HepG2 (cell line): ENCODE results near the gene SETD2. TPM values are rescaled to one million over a fixed set of nuclear protein-coding genes. Genes with fewer than 3 reads are reported as not detected.
A peak's percentile ranks its signal among the peaks of the same experiment; 100 is the strongest.

Experiments
- ATAC-seq: fragments of 200-7000 bp; cut with Tn5 transposase; 3 replicates; pipeline ENCODE4 v1.9.1; 2020; ENCODE audit warnings: mild to moderate bottlenecking, moderate library complexity
- BruUV-seq: library from RNA; stranded (reverse); fragments of 400-500 nt; replicated peaks from 2 replicates; lab custom pipeline; 2021; lab: Mats Ljungman, UMichigan
- CTCF ChIA-PET: fragments of 300-600 bp; formaldehyde crosslinking; extraction: SDS; loops from one replicate; lab custom pipeline; 2021; ENCODE audit warnings: low total read pairs, inconsistent platforms, low intra/inter-chr PET ratio; lab: Yijun Ruan, JAX
- POLR2A ChIA-PET: fragments of 350-600 bp; sonication (Branson Sonifier 250); formaldehyde crosslinking; loops from one replicate; lab custom pipeline; 2020; ENCODE audit warnings: antibody characterized with exemption, inconsistent platforms; lab: Yijun Ruan, JAX
- DNase-seq: peaks from one replicate; pipeline ENCODE4 v3.0.0-alpha.2; 2015; ENCODE audit warnings: low spot score
- FAIRE-seq: peaks from 3 replicates; lab custom pipeline; 2011; peaks lifted over from hg19 to GRCh38; lab: Jason Lieb, UNC
- H2AFZ ChIP-seq: one replicate; pipeline ENCODE4 v1.6.1; 2011; ENCODE audit warnings: low read length, inconsistent platforms
- H3K27ac ChIP-seq: fragments of 300-600 bp; 3 replicates; pipeline ENCODE4 v1.8.0; 2011; ENCODE audit warnings: mixed run types, mild to moderate bottlenecking, mixed read lengths, low read length, inconsistent platforms; ENCODE audit not compliant: insufficient read depth; ENCODE audit errors: extremely low read length
- H3K27me3 ChIP-seq, 2 experiments: fragments of 200-600 bp in 1 of 2; 2 replicates in 1 of 2; 3 replicates in 1 of 2; pipeline versions ENCODE4 v1.6.0 to v1.8.0; 2011; ENCODE audit warnings: low read length in 2 of 2, mild to moderate bottlenecking in 2 of 2, moderate library complexity in 2 of 2, inconsistent platforms in 1 of 2; ENCODE audit not compliant: insufficient read depth in 2 of 2, control insufficient read depth in 1 of 2
- H3K36me3 ChIP-seq, 2 experiments: fragments of 200-600 bp in 1 of 2; replicated peaks in 1 of 2; 2 replicates in 1 of 2; 3 replicates in 1 of 2; pipeline versions ENCODE4 v1.5.1 to v1.8.0; 2011; ENCODE audit warnings: low read length in 2 of 2, inconsistent platforms in 1 of 2; ENCODE audit not compliant: insufficient read depth in 2 of 2, control insufficient read depth in 1 of 2
- H3K4me1 ChIP-seq: 2 replicates; pipeline ENCODE4 v1.5.1; 2012; ENCODE audit warnings: low read length, inconsistent platforms; ENCODE audit not compliant: insufficient read depth
- H3K4me2 ChIP-seq: 2 replicates; pipeline ENCODE4 v1.6.0; 2011; ENCODE audit warnings: low read depth, low read length, inconsistent platforms
- H3K4me3 ChIP-seq, 3 experiments: fragments of 200-600 bp in 1 of 3; sonication (generic), shearing (Covaris generic) in 1 of 3; replicated peaks in 1 of 3; 2 replicates each; pipeline ENCODE4 v1.5.1; 2011 to 2016; ENCODE audit warnings: low read length in 3 of 3, inconsistent platforms in 2 of 3, low read depth in 2 of 3, mild to moderate bottlenecking in 2 of 3, control low read depth in 1 of 3, mixed read lengths in 1 of 3; ENCODE audit not compliant: insufficient read depth in 1 of 3
- H3K79me2 ChIP-seq: one replicate; pipeline ENCODE4 v1.6.1; 2011; ENCODE audit warnings: low read length, inconsistent platforms; ENCODE audit not compliant: insufficient read depth
- H3K9ac ChIP-seq: 2 replicates; pipeline ENCODE4 v1.6.0; 2011; ENCODE audit warnings: mild to moderate bottlenecking, low read depth, low read length, inconsistent platforms; ENCODE audit not compliant: insufficient read depth
- H3K9me3 ChIP-seq: 2 replicates; pipeline ENCODE4 v1.5.1; 2012; ENCODE audit warnings: mild to moderate bottlenecking, low read length
- H4K20me1 ChIP-seq: 2 replicates; pipeline ENCODE4 v1.6.0; 2011; ENCODE audit warnings: inconsistent platforms, mild to moderate bottlenecking, low read length, moderate library complexity; ENCODE audit not compliant: insufficient read depth
- FOSL2 ChIP-seq: sonication (generic); formaldehyde crosslinking; IDR thresholded peaks from 2 replicates; pipeline ENCODE4 v1.4.0; 2020; ENCODE audit warnings: missing genetic modification reagents
- ZNF720 ChIP-seq: sonication (generic); formaldehyde crosslinking; IDR thresholded peaks from 2 replicates; pipeline ENCODE4 v1.4.0; 2020; ENCODE audit warnings: missing genetic modification reagents
- WGBS: methylation state at CpG from one replicate; pipeline ENCODE4 v1.1.6; 2017; ENCODE audit warnings: low lambda C conversion rate; 5-methylcytosine and 5-hydroxymethylcytosine counted together
- in situ Hi-C: cut with HindIII; loops from 2 replicates; pipeline ENCODE4 v1.10.0; 2017; ENCODE audit warnings: low pct_unique_long_range_greater_than_20kb; ENCODE audit not compliant: extremely low pct_ligation_motif_present
- intact Hi-C: fragments of 100-400 bp; cut with micrococcal nuclease; formaldehyde crosslinking; loops from one replicate; pipeline ENCODE4 v1.10.0; 2022; ENCODE audit not compliant: unreplicated experiment
- polyA plus RNA-seq, 8 experiments: library from polyadenylated mRNA; depleted of rRNA in 3 of 8; stranded (reverse) in 7 of 8; unstranded in 1 of 8; fragments of >200 nt; fragmentation: Illumina TruSeq in 4 of 8; extraction: Trizol in 4 of 8; gene quantifications; 2 replicates each; pipeline versions ENCODE4 v1.2.1 to v1.2.3, GENCODE V29; 2011 to 2016; ENCODE audit warnings: low read depth in 4 of 8, missing spikeins in 1 of 8, mixed read lengths in 1 of 8; ENCODE audit not compliant: insufficient read depth in 1 of 8
- total RNA-seq, 5 experiments: library from RNA; depleted of rRNA; stranded (reverse); fragments of >200 nt; fragmentation: Illumina TruSeq; extraction: Trizol; gene quantifications; 2 replicates each; pipeline ENCODE4 v1.2.3, GENCODE V29; 2016; ENCODE audit warnings: low read depth in 1 of 5
- TF ChIP-seq, protein P1 (sequence below): sonication (generic); formaldehyde crosslinking; IDR thresholded peaks from 2 replicates; pipeline ENCODE4 v1.5.1; 2020; ENCODE audit warnings: mild to moderate bottlenecking, missing genetic modification reagents, moderate library complexity
- TF ChIP-seq, protein P2 (sequence below): sonication (generic); formaldehyde crosslinking; IDR thresholded peaks from 2 replicates; pipeline ENCODE4 v1.8.1; 2023; ENCODE audit warnings: missing genetic modification reagents, inconsistent platforms, borderline replicate concordance
- TF ChIP-seq, protein P3 (sequence below): sonication (generic); formaldehyde crosslinking; IDR thresholded peaks from 2 replicates; pipeline ENCODE4 v1.4.0; 2020; ENCODE audit warnings: missing genetic modification reagents

SETD2 gene
- total and polyA plus RNA-seq, 2 of the 13 experiments (the other 11 are each of a cell fraction or from before 2014, with no cell fraction given), result 14.2 to 24.2 TPM

DNA sequence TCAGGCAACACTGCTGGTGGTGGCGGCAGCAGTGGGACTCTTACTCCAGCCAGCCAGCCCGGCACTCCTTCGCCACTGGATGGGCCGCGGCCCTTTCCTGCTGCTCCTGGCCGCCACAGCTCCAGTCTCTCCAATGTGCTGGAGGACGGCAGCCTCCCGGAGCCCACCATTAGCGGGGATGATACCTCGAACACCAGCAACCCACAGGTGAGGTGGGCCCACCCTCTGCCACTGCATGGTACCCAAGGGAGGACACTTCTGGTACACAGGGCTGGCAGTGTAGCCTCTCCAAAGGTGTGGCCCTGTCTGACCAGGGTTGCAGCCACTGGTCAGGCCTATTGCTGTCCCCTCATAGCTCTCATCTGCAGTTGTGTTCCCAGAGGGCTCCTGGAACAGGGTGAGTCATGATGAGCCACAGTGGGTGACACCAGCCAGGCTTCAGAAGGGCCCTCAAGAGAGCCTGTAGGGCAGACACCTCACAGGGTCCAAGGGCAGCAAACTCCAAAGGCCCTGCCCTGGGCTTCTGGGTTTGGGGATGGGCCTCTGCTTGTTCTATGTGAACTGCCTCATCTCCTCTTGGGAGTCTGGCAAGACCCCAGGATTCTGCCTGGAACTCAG is 163.6 kb downstream of the SETD2 start:
- DNase-seq, result no peak

More for the DNA sequence above, 163.6 kb downstream of the SETD2 start:
- Histone ChIP-seq H3K36me3 (peaks cover 5 to 8% of the 10 kb centered on the region in 2 experiments; a peak in 3 of 5 replicates), H2AFZ (no peak overlapping the region), H3K79me2 (no peaks in the 10 kb centered on the region), H3K4me1 (peaks cover 12% of the 10 kb centered on the region), H3K4me3 (no peak overlapping the region), H3K27me3 (no peaks in the 10 kb centered on the region), H3K9ac (no peak overlapping the region), H4K20me1 (no peaks in the 10 kb centered on the region), H3K4me2 (no peak overlapping the region), H3K9me3 (no peaks in the 10 kb centered on the region), H3K27ac (no peak overlapping the region)
- POLR2A ChIA-PET, result no interaction called here
- CTCF ChIA-PET, result no interaction called here
- WGBS, result 100% methylated on average over 2 of the region's 10 CpGs
- in situ Hi-C loops (no loop called here), intact Hi-C loops (no loop called here)
- BruUV-seq, result no TSS peak
- TF ChIP-seq, protein P1, sequence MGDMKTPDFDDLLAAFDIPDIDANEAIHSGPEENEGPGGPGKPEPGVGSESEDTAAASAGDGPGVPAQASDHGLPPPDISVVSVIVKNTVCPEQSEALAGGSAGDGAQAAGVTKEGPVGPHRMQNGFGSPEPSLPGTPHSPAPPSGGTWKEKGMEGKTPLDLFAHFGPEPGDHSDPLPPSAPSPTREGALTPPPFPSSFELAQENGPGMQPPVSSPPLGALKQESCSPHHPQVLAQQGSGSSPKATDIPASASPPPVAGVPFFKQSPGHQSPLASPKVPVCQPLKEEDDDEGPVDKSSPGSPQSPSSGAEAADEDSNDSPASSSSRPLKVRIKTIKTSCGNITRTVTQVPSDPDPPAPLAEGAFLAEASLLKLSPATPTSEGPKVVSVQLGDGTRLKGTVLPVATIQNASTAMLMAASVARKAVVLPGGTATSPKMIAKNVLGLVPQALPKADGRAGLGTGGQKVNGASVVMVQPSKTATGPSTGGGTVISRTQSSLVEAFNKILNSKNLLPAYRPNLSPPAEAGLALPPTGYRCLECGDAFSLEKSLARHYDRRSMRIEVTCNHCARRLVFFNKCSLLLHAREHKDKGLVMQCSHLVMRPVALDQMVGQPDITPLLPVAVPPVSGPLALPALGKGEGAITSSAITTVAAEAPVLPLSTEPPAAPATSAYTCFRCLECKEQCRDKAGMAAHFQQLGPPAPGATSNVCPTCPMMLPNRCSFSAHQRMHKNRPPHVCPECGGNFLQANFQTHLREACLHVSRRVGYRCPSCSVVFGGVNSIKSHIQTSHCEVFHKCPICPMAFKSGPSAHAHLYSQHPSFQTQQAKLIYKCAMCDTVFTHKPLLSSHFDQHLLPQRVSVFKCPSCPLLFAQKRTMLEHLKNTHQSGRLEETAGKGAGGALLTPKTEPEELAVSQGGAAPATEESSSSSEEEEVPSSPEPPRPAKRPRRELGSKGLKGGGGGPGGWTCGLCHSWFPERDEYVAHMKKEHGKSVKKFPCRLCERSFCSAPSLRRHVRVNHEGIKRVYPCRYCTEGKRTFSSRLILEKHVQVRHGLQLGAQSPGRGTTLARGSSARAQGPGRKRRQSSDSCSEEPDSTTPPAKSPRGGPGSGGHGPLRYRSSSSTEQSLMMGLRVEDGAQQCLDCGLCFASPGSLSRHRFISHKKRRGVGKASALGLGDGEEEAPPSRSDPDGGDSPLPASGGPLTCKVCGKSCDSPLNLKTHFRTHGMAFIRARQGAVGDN (CRISPR knock-in tag), result 0 out of 2 replicates have a peak, but pooled peaks have one; percentile 7
- no peak for TF ChIP-seq ZNF720 (CRISPR knock-in tag)
- peak; percentile 18; the same call in 1 of the 2 replicates for TF ChIP-seq FOSL2 (CRISPR knock-in tag)
- TF ChIP-seq, protein P2, sequence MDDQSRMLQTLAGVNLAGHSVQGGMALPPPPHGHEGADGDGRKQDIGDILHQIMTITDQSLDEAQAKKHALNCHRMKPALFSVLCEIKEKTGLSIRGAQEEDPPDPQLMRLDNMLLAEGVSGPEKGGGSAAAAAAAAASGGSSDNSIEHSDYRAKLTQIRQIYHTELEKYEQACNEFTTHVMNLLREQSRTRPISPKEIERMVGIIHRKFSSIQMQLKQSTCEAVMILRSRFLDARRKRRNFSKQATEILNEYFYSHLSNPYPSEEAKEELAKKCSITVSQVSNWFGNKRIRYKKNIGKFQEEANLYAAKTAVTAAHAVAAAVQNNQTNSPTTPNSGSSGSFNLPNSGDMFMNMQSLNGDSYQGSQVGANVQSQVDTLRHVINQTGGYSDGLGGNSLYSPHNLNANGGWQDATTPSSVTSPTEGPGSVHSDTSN, result no peak
- TF ChIP-seq, protein P3, sequence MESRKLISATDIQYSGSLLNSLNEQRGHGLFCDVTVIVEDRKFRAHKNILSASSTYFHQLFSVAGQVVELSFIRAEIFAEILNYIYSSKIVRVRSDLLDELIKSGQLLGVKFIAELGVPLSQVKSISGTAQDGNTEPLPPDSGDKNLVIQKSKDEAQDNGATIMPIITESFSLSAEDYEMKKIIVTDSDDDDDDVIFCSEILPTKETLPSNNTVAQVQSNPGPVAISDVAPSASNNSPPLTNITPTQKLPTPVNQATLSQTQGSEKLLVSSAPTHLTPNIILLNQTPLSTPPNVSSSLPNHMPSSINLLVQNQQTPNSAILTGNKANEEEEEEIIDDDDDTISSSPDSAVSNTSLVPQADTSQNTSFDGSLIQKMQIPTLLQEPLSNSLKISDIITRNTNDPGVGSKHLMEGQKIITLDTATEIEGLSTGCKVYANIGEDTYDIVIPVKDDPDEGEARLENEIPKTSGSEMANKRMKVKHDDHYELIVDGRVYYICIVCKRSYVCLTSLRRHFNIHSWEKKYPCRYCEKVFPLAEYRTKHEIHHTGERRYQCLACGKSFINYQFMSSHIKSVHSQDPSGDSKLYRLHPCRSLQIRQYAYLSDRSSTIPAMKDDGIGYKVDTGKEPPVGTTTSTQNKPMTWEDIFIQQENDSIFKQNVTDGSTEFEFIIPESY (CRISPR knock-in tag), result peak; percentile 27; the same call in 1 of the 2 replicates
- FAIRE-seq, result no peak
- ATAC-seq, result no peak
